Activated B cell treated with CpG ODN at 0.5 μM for 24 hours (primary cell): Measurements from ENCODE around the gene EFNA5. TPM values are rescaled to one million over a fixed set of nuclear protein-coding genes. Genes with fewer than 3 reads are reported as not detected.

Experiments
- ATAC-seq: fragments of 200-7000 bp; cut with Tn5 transposase; one replicate; pipeline ENCODE4 v1.10.0; 2021; ENCODE audit warnings: low read depth, mild to moderate bottlenecking, moderate library complexity
- CTCF ChIA-PET: fragments of 350-600 bp; sonication (Branson Sonifier 250); formaldehyde crosslinking; loops from one replicate; lab custom pipeline; 2021; ENCODE audit warnings: antibody characterized with exemption; lab: Charles Lee
- POLR2A ChIA-PET: fragments of 350-600 bp; sonication (Branson Sonifier 250); formaldehyde crosslinking; loops from one replicate; lab custom pipeline; 2021; ENCODE audit warnings: antibody characterized with exemption; lab: Charles Lee
- DNase-seq: peaks from one replicate; pipeline ENCODE4 v3.0.0; 2022
- H3K27ac Mint-ChIP-seq: one replicate; pipeline ENCODE4 v1.8.0; 2020; ENCODE audit warnings: mixed read lengths
- H3K27me3 Mint-ChIP-seq: one replicate; pipeline ENCODE4 v1.8.0; 2021; ENCODE audit warnings: mixed read lengths
- H3K36me3 Mint-ChIP-seq: one replicate; pipeline ENCODE4 v1.8.0; 2021; ENCODE audit warnings: low read depth, mixed read lengths
- H3K4me1 Mint-ChIP-seq: one replicate; pipeline ENCODE4 v1.8.0; 2021; ENCODE audit warnings: mixed read lengths
- H3K4me3 Mint-ChIP-seq: one replicate; pipeline ENCODE4 v1.8.0; 2020; ENCODE audit warnings: mild to moderate bottlenecking, mixed read lengths
- H3K9me3 Mint-ChIP-seq: one replicate; pipeline ENCODE4 v1.8.0; 2020; ENCODE audit warnings: mixed read lengths
- CTCF ChIP-seq: fragments of 200-600 bp; IDR thresholded peaks from one replicate; pipeline ENCODE4 v1.8.0; 2022; ENCODE audit warnings: antibody characterized with exemption, mild to moderate bottlenecking
- intact Hi-C: fragments of 100-400 bp; cut with micrococcal nuclease; formaldehyde crosslinking; loops from one replicate; pipeline ENCODE4 v1.15.1; 2024
- total RNA-seq: library from RNA; stranded (reverse); gene quantifications from 2 replicates; pipeline ENCODE4 v1.2.3, GENCODE V29; 2022

EFNA5 gene
- total RNA-seq, 1 donor from 2014 or later: not detected

GRCh38 chr5:107607196-107607595 is 63.5 kb downstream of the EFNA5 start:
- Mint-ChIP-seq H3K4me3 (no peak overlapping the region), H3K36me3 (no peaks in the 10 kb centered on the region), H3K9me3 (no peaks in the 10 kb centered on the region), H3K27me3 (peaks cover 2% of the 10 kb centered on the region), H3K4me1 (no peaks in the 10 kb centered on the region), H3K27ac (no peak overlapping the region)
- CTCF ChIA-PET: no interaction called here
- intact Hi-C loops: no loop called here
- no peak for ATAC-seq
- POLR2A ChIA-PET: no interaction called here
- no peak for DNase-seq
- no peak for TF ChIP-seq CTCF

- Mint-ChIP-seq H3K4me3 (no peak overlapping the region), H3K27me3 (peaks cover 2% of the 10 kb centered on the region), H3K9me3 (no peaks in the 10 kb centered on the region), H3K36me3 (no peaks in the 10 kb centered on the region), H3K4me1 (no peaks in the 10 kb centered on the region), H3K27ac (no peak overlapping the region)
- intact Hi-C loops: no loop called here
- no peak for TF ChIP-seq CTCF
- POLR2A ChIA-PET: no interaction called here
- DNase-seq (no peak), ATAC-seq (no peak)
- CTCF ChIA-PET: no interaction called here
Measured at GRCh38 chr5:107605596-107606125, 65.1 kb downstream of the EFNA5 start.

GRCh38 chr5:107604990-107605389 is 65.7 kb downstream of the EFNA5 start:
- no peak for TF ChIP-seq CTCF
- Mint-ChIP-seq H3K4me1 (no peaks in the 10 kb centered on the region), H3K9me3 (no peaks in the 10 kb centered on the region), H3K27ac (no peak overlapping the region), H3K36me3 (no peaks in the 10 kb centered on the region), H3K4me3 (no peak overlapping the region), H3K27me3 (peaks cover 2% of the 10 kb centered on the region)
- CTCF ChIA-PET: no interaction called here
- DNase-seq: no peak
- POLR2A ChIA-PET: no interaction called here
- intact Hi-C loops: no loop called here
- no peak for ATAC-seq

- no peaks in the 10 kb centered on the region for H3K4me1 Mint-ChIP-seq
- intact Hi-C loops: no loop called here
- H3K36me3 Mint-ChIP-seq: no peaks in the 10 kb centered on the region
- H3K27ac Mint-ChIP-seq: no peak overlapping the region
- DNase-seq: no peak
- H3K9me3 Mint-ChIP-seq: no peaks in the 10 kb centered on the region
- H3K4me3 Mint-ChIP-seq: no peak overlapping the region
- no peaks in the 10 kb centered on the region for H3K27me3 Mint-ChIP-seq
- no peak for ATAC-seq
- ChIA-PET POLR2A (no interaction called here), CTCF (no interaction called here)
- TF ChIP-seq CTCF: no peak
Measured at GRCh38 chr5:107604146-107604910, 66.4 kb downstream of the EFNA5 start.

GRCh38 chr5:107603349-107603748 is 67.4 kb downstream of the EFNA5 start:
- TF ChIP-seq CTCF: no peak
- Mint-ChIP-seq H3K27ac (no peak overlapping the region), H3K4me3 (no peak overlapping the region), H3K36me3 (no peaks in the 10 kb centered on the region), H3K4me1 (no peaks in the 10 kb centered on the region), H3K27me3 (no peaks in the 10 kb centered on the region), H3K9me3 (no peaks in the 10 kb centered on the region)
- intact Hi-C loops: no loop called here
- no peak for ATAC-seq
- POLR2A ChIA-PET: no interaction called here
- CTCF ChIA-PET: no interaction called here
- DNase-seq: no peak
